GM21526 (cell line): ENCODE data around the gene ANO1.
"Not testable (repeated sequence)": the region's sequence is repeated elsewhere in the genome, so short reads cannot be mapped to it uniquely, and the experiment has no call there.

ENCODE experiments used
- ATAC-seq: cut with Tn5 transposase; IDR thresholded peaks from one replicate; pipeline ENCODE4 v1.9.1; 2021; ENCODE audit warnings: moderate library complexity; ENCODE audit not compliant: unreplicated experiment, low FRiP score

Gene ANO1

DNA sequence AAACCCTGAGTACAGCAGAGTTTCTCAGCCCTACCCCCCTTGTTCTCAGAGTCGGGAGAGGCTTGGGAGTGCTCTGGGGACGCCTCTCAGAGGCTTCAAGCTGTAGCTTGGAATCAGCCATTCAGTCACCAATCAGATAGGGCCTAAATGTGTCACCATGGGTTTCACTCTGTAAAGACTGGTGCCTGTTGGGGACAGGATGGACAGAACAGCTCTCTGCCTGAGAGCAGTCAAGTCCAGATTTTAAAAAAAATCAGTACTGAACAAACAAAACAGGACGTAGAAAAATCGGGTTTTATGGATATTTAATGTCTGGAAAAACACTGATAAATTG, 126.3 kb downstream of the ANO1 start:
- ATAC-seq = no peak

DNA sequence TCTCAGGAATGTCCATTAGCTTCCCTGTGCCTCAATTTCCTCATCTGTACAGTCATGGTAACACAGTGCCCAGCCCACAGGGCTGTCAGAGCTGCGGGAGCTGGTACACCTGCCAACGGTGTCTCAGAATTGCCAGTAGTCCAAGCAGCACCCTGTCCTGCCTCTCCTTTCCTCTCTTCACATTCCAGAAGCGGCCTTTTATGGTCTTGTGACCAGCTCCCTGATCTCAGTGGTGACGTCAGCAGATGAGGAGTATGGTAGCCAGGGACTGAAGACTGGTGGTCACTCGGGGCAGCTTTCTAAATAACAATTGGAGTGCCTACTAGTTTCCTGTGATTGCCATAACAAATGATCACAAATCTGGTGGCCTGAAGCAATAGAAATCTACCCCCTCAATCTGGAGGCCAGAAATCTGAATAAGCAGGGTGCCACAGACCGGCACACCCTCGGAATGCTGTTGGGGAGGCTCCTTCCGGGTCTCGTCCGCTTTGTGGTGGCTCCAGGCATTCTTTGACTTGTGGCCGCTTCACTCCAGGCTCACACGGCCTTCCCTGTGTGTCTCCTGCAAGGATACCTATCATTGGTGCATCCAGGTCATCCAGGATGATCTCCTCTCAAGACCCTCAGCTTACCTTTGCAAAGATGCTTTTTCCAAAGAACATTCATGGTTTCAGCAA, 127.1 kb downstream of the ANO1 start:
- ATAC-seq = no peak

DNA sequence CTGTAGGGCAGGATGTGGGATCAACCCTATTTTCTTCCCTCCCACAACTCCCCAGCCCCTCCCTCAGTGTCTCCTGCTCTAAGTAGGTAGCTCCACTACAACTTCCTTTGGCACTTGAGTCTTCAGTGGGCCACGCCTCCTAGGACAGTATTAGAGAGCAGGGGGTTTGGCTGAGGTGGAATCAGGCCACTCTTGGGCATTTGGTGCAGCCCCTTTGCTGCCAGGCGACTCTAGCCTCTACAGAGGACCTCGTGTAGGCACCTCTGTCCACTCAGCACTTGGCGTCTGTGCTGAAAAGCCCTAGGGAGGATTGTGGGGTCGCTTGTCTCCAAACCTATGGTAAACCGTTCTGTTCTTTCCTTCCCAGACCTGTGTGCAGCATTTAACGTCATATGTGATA, 127.6 kb downstream of the ANO1 start:
- ATAC-seq = no peak

DNA sequence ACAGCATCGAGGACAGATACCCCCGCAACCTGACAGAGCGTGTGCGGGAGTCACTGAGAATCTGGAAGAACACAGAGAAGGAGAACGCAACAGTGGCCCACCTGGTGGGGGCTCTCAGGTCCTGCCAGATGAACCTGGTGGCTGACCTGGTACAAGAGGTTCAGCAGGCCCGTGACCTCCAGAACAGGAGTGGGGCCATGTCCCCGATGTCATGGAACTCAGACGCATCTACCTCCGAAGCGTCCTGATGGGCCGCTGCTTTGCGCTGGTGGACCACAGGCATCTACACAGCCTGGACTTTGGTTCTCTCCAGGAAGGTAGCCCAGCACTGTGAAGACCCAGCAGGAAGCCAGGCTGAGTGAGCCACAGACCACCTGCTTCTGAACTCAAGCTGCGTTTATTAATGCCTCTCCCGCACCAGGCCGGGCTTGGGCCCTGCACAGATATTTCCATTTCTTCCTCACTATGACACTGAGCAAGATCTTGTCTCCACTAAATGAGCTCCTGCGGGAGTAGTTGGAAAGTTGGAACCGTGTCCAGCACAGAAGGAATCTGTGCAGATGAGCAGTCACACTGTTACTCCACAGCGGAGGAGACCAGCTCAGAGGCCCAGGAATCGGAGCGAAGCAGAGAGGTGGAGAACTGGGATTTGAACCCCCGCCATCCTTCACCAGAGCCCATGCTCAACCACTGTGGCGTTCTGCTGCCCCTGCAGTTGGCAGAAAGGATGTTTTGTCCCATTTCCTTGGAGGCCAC, 128.3 kb downstream of the ANO1 start:
- ATAC-seq = no peak

DNA sequence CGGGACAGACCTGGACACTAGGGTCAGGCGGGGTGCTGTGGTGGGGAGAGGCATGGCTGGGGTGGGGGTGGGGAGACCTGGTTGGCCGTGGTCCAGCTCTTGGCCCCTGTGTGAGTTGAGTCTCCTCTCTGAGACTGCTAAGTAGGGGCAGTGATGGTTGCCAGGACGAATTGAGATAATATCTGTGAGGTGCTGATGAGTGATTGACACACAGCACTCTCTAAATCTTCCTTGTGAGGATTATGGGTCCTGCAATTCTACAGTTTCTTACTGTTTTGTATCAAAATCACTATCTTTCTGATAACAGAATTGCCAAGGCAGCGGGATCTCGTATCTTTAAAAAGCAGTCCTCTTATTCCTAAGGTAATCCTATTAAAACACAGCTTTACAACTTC, 128.9 kb downstream of the ANO1 start:
- no peak for ATAC-seq

DNA sequence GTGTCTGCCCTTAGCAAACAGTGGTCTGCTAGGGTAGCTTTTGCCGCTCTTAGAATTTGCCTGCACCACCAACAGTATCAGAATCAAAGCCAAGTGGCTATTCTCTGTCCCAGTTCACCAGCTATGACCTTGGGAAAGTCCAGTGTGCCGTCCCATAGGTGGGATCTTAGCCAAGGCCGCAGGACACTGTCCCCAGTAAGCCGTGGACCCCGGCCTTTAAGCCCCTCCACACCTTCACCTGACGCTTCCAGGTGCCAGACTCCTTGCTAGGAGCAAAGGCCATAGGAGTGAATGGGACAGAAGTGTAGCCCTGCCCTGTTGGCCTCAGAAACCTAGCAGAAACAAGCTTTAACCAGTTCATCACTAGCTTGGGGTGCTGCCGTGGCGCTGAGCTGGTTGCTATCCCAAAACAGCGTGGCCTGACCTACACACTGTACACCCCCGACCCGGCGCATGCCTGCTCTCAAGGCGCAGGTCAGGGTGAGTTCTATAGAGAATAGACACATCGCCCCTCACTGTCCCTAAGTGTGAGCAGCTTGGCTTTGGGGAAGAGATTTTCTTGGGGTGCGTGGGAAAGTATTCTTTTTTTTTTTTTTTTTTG, 129.5 kb downstream of the ANO1 start:
- ATAC-seq = no peak

DNA sequence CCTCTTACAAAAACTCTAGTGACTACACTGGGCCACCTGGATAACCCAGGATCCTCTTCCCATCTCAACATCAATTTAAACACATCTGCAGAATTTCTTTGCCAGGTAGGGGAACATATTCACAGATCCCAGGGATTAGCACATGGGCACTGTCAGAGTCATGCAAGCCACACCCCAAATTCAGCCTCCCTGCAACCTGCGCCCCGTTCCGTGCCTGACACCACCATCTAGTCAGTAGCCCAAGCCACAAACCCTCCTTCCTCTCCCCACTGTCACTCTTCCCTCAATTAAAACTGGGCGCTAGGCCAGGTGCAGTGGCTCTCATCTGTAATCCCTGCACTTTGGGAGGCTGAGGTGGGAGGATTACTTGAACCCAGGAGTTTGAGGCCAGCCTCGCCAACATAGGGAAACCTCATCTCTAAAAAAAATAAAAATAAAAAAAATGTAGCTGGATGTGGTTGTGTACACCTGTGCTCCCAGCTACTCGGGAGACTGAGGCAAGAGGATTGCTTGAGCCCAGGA, 131.3 kb downstream of the ANO1 start:
- ATAC-seq = no peak

DNA sequence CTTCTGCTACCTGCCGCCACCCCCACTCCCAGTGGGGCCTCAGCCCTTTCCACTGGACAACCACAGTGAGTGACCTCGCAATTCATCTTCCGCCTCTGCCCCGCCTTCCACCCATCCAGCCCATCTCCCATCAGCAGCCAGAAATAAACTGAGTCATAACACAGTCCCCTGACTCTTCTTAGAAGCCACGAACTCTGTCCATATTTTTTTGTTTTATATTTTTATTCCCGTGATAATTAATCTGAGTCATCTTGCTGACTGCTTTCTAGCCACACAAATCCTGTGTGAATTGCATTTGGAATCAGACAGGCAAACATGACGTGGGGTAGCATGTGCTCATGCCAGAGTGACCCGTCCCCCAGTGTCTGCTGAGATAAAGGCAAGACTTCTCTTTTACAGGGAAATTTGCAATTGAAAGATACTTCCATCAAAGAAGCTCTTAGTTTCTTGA, 132.0 kb downstream of the ANO1 start:
- no peak for ATAC-seq

DNA sequence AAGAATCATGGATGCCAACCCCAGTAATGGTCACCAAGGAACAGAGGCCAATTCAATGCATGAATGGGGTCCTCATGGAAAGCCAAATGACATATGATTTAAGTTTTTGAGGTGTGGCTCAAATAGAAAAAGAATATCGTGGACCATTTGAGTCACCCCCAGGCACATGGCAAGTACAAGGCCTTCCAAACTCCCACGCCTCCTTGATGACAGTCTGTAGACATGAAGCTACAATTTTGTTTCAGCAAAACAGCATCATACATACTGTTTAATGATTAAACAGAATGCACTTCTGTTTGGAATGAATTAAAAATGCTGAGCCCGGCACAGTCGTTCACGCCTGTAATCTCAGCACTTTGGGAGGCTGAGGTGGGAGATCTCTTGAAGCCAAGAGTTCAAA, 132.4 kb downstream of the ANO1 start:
- no peak for ATAC-seq

DNA sequence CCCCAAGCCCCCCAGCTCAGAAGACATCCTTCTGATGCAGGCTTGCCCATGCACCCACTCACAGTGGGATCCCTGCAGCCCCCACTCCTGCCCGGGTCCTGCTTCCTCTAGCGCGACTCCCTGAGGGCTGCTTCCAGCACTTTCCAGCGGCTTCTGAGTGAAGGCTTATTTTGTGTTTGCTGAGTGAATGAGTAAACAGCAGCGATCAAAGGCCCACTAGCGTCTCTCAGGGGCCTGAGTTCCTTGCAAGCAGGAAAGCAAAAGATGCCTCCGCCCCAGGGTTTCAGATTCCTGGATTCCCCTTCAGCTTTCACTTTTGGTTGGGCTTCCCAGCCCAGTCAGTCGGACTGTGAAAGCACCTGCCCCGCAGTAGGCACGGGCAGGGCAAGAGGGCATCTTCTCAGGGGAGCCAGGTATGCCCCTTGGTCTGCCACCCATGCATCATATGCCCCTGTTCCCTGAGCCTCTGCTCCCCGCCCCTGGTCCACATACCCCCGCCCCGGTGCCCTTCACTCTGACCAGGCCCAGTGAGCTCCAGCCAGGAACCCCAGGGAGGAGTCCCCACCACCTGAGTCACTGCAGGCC, 134.2 kb downstream of the ANO1 start:
- ATAC-seq = no peak

DNA sequence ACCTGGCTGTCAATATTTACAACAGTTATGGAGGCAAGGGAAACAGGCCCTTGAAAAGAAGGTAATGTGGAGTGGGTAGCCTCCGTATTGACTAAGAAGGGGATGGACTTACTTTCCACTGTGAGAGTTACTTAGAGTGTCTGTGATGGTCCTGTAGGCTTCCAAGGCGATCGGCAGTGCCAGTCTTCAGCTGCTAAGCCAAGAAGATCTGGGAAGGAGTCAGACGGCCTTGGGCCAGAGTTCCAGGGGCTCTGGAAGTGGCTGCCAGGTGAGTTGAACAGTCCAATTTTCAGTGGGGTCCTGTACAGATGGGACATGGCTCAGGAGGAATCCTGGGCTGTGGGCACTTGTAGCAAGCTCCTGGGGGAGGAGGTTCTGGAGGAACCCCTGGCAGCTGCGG, 139.3 kb downstream of the ANO1 start:
- ATAC-seq = not testable (repeated sequence)

DNA sequence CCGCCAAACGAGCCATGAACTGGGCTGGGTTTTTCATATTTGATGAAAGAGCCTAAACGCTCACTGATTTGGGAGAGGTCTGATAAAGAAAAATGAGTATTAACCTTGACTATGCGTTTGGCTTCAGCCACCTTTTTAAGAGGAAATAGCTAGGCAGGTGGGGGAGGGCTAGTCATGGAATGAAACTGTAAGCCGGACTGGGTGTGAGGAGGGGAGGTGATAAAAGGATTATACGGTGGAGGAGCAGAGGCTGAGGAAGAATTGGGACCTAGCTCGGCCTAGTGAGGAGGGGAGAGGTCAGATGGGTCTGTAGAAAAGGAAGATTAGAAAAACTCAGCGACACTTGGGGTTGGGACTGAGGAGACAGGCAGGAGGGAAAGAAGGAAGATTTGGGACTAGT, 140.0 kb downstream of the ANO1 start:
- ATAC-seq = not testable (repeated sequence)

DNA sequence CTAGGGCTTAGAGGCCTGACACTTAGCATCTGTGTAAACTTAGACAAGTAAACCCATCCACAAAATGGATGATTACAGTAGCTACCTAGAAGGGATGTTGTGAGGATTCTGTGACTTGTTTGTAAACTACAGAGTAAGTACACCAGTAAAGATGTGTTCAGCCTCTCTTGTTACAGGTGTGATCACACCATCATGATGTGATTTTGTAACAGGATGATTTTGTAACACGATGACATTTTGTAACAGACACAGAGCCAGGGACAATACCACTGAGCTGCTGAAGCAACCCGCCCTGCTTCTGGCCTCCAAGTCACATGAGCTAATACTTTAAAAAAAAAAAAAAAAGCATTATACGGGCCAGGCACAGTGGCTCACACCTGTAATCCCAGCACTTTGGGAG, 142.0 kb downstream of the ANO1 start:
- ATAC-seq = no peak

DNA sequence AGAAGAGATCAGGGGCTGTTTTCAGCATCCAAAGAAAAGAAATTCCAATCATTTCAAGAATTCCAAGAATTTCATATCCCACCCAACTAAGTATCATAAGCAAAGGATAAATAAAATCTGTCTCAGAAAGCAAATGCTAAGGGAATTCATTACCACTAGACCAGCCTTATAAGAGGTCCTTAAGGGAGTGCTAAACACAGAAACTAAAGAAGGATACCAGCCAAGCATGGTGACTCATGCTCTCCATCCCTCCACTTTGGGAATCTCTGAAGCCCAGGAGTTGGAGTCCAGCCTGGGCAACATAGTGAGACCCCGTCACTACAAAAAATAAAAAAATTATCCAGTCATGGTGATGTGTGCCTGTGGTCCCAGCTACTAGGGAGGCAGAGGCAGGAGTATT, 142.8 kb downstream of the ANO1 start:
- no peak for ATAC-seq

DNA sequence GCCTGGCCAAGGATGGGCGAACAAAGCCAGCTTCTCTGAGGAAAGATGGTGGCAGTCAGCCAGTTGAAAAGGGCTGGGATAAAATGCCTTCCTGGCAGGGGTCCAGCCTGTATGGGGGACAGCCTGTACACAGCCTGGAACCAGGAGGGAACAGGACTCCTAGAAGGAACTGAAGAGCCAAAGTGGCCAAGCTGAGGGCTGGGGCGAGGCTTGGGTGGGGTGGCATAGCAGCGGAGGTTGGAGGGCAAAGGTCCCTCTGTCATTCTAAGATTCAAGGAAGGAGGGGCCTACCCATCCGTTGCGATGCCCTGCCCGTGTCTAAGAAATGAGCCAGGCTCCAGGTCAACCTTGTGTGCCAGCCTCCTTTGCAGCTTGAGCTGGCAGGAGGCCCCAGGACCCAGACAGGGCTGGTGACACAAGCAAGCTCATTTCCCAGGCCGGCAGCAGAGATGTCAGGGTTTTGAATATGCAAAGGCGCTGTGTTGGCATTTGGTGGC, 147.6 kb downstream of the ANO1 start:
- ATAC-seq = no peak

DNA sequence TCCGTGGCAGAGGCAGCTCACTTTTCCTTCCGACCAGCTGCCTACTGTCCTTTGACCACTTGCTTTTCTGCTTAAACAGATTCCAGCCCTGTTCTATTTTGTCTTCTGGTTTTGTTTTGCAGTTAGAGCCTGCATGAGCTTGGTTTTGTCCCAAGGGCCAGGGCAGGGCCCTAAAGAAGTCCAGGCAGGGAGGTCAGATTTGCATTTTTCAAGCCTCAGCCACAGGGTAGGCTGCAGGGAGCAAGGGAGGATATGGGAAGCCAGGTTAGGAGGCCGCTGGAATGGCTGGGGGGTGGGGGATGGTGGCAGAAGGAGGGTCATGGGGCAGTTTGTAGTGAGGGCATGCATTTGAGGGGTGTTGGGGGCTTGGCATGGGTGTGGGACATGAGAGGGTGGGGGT, 148.1 kb downstream of the ANO1 start:
- no peak for ATAC-seq

DNA sequence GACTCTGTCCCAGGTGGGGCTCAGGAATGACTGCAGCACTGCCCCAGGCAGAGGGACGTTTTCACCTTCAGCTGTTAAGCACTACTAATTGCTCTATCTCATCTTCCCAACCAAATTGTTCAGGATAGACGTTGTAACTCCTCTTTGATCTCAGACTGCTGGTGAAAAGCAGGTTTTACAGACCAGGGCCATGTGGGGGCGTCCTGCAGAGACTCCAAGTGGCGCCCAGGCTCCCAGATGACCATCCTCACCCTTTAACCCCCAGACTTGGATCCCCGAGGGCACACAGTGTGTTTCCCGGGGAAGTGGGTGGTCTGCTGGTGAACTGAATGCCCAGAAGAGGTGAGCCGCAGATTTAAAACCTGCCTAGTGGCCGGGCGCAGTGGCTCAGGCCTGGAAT, 148.8 kb downstream of the ANO1 start:
- no peak for ATAC-seq

DNA sequence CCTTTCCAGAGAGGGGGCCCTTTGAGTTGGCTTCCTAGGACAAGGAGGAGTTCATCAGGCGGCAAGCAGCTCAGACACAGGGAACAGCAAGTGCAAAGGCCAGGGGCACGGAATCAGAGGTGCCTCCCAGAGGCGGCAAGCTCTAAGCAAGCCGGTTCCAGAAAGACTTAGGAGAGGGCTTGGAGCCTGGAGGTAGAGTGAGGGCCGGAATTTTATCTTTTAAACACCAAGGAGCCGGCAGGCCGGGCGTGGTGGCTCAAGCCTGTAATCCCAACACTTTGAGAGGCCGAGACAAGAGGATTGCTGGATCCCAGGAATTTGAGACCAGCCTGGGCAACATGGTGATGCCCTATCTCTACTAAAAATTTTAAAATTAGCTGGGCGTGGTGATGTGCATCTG, 151.6 kb downstream of the ANO1 start:
- ATAC-seq = no peak

DNA sequence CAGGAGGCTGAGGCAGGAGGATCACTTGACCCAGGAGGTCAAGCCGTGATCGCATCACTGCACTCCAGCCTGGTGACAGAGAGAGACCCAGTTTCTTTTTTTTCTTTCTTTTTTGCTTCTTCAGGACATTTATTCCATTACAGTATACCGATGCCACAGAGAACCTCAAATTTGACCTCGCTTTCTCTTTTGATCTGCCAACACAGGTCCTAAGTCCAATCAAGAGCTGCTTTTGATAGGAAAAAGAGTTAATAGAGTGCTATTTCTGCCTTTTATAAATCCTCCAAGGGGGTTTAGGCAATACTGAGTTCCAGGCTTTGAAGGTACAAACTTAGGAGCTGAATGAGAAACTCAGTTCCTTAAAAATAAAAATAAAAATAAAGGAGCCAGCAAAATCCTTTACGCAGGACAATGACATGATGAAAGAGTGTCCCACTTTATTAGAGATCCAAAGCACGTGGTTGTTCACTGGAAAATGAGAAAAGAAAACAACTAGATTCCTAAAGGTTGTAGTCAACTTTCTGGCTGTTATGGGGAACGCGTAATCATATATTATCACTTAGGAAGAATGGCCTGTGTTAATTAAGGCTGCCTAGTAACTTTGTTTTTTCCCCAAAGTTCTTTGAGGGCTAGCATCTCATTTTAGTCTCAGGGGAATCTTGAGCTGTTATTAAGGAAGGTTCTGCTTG, 152.2 kb downstream of the ANO1 start:
- no peak for ATAC-seq

DNA sequence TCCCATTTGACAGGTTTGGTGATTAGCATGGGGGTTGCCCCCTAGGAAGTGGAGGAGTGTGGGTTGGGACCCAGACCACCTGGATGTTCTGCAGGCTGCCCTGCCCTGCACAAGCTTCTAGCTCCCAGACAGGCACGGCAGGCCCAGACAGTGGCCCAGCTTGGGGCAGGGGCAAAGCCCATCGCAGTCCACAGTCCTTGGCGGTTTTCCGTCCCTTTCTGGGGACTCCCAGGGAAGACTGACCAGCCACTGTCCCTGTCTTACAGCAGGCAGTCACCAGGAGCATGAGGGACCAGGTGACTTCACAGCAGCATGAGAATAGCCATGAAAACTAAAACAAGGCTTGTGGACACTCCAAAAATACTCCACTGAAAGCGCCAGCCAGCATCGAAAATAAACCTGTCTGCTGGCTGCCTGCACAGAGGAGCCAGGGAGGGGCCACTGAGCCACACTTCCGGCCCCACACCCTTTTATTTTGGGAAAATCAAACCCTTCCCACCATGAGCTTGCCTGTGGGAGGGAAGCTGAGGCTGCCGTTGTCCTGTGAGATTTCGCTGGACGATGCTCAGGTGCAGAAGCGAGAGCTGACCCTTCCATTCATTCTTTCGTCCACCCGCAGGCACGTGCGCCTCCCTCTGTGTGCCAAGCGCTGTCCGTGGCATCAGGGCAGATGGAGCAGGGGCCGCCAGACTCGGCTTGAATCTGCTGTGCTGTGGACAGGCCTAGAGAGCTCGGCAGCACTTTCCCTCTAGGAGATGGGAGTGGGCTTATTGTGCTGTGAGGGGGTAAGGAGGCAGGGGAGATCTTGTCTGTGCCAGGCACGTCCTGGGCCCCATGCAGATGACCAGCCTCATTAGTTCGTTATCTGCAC, 153.0 kb downstream of the ANO1 start:
- ATAC-seq = no peak
